SU-DHL-6 (cell line): ENCODE measurements around the gene ABCC8.

Experiments used
- H2AFZ ChIP-seq: fragments of 200-600 bp; sonication (generic); 2 replicates; pipeline ENCODE4 v1.6.1; 2014; ENCODE audit warnings: low read depth, mild to moderate bottlenecking, moderate library complexity, mixed read lengths, antibody characterized with exemption, low read length; ENCODE audit not compliant: severe bottlenecking
- H3F3A ChIP-seq: fragments of 200-600 bp; shearing (Covaris generic); 2 replicates; pipeline ENCODE4 v1.6.0; 2016; ENCODE audit warnings: antibody characterized with exemption, mild to moderate bottlenecking; ENCODE audit not compliant: insufficient read depth
- H3K27ac ChIP-seq: fragments of 200-600 bp; sonication (generic); 2 replicates; pipeline ENCODE4 v1.5.1; 2016; ENCODE audit warnings: low read depth, mild to moderate bottlenecking, low read length, moderate library complexity, mixed read lengths
- H3K27me3 ChIP-seq: fragments of 200-600 bp; sonication (generic), shearing (Covaris generic); 2 replicates; pipeline ENCODE4 v1.6.0; 2014; ENCODE audit warnings: mild to moderate bottlenecking, low read length
- H3K36me3 ChIP-seq: fragments of 200-600 bp; sonication (generic); 2 replicates; pipeline ENCODE4 v1.6.1; 2014; ENCODE audit warnings: mild to moderate bottlenecking, low read length, mixed read lengths
- H3K4me2 ChIP-seq: fragments of 300-600, 200-600 bp; shearing (Covaris generic), sonication (generic); 2 replicates; pipeline ENCODE4 v1.6.0; 2014; ENCODE audit warnings: low read length, low read depth, mild to moderate bottlenecking; ENCODE audit not compliant: poor library complexity, severe bottlenecking
- H3K4me3 ChIP-seq: fragments of 200-600 bp; sonication (generic); 2 replicates; pipeline ENCODE4 v1.5.1; 2014; ENCODE audit warnings: antibody characterized with exemption, low read length, mild to moderate bottlenecking, mixed read lengths; ENCODE audit not compliant: insufficient read depth, poor library complexity, severe bottlenecking
- H3K79me2 ChIP-seq: fragments of 200-600 bp; sonication (generic); 2 replicates; pipeline ENCODE4 v1.6.1; 2014; ENCODE audit warnings: mild to moderate bottlenecking, low read length, moderate library complexity; ENCODE audit not compliant: insufficient read depth
- H3K9ac ChIP-seq: fragments of 200-600 bp; sonication (generic); 2 replicates; pipeline ENCODE4 v1.7.0; 2014; ENCODE audit warnings: mild to moderate bottlenecking, low read length
- H3K9me2 ChIP-seq: fragments of 200-600 bp; sonication (generic); replicated peaks from 2 replicates; pipeline ENCODE4 v1.6.1; 2014; ENCODE audit warnings: low read length; ENCODE audit not compliant: insufficient read depth
- H3K9me3 ChIP-seq: fragments of 200-600 bp; sonication (generic); 2 replicates; pipeline ENCODE4 v1.6.1; 2014; ENCODE audit warnings: low read length, mixed read lengths; ENCODE audit not compliant: insufficient read depth
- H4K20me1 ChIP-seq: fragments of 200-600 bp; sonication (generic); 2 replicates; pipeline ENCODE4 v1.6.1; 2014; ENCODE audit warnings: low read depth, mild to moderate bottlenecking, antibody characterized with exemption, low read length, moderate library complexity, mixed read lengths
- CTCF ChIP-seq: fragments of 200-600 bp; sonication (generic); IDR thresholded peaks from one replicate; pipeline ENCODE4 v1.5.1; 2017; ENCODE audit warnings: antibody characterized with exemption, mild to moderate bottlenecking, low read length, moderate library complexity; ENCODE audit not compliant: insufficient read depth, poor library complexity, severe bottlenecking
- EZH2phosphoT487 ChIP-seq: fragments of 200-600 bp; sonication (generic), shearing (Covaris generic); conservative IDR thresholded peaks from 2 replicates; pipeline ENCODE4 v1.6.1; 2018; ENCODE audit warnings: mild to moderate bottlenecking, antibody characterized with exemption, low read length, moderate library complexity, mixed read lengths

The ABCC8 gene

GRCh38 chr11:17396598-17397310, 79.9 kb downstream of the ABCC8 start:
- Histone ChIP-seq H3K36me3 (no peaks in the 10 kb centered on the region), H3K4me3 (no peak overlapping the region)
- TF ChIP-seq CTCF = no peak
- TF ChIP-seq EZH2phosphoT487 = no peak

GRCh38 chr11:17395978-17396377, 80.7 kb downstream of the ABCC8 start:
- Histone ChIP-seq H4K20me1 (no peaks in the 10 kb centered on the region), H3K36me3 (no peaks in the 10 kb centered on the region), H3K9me2 (no peaks in the 10 kb centered on the region), H3K9ac (no peak overlapping the region), H2AFZ (no peak overlapping the region), H3K4me2 (no peak overlapping the region), H3K9me3 (no peaks in the 10 kb centered on the region), H3K4me3 (no peak overlapping the region), H3K79me2 (no peaks in the 10 kb centered on the region), H3K27me3 (no peaks in the 10 kb centered on the region), H3K27ac (no peak overlapping the region), H3F3A (no peaks in the 10 kb centered on the region)
- no peak for TF ChIP-seq EZH2phosphoT487
- no peak for TF ChIP-seq CTCF

More at GRCh38 chr11:17396598-17397310, 79.9 kb downstream of the ABCC8 start:
- H3K79me2 ChIP-seq = no peaks in the 10 kb centered on the region
- H3F3A ChIP-seq = no peaks in the 10 kb centered on the region
- no peak overlapping the region for H3K27ac ChIP-seq
- H3K9me3 ChIP-seq = no peaks in the 10 kb centered on the region
- H2AFZ ChIP-seq = no peak overlapping the region
- H3K27me3 ChIP-seq = no peaks in the 10 kb centered on the region
- no peaks in the 10 kb centered on the region for H3K9me2 ChIP-seq
- no peak overlapping the region for H3K9ac ChIP-seq
- H3K4me2 ChIP-seq = no peak overlapping the region
- H4K20me1 ChIP-seq = no peaks in the 10 kb centered on the region

- no peaks in the 10 kb centered on the region for H3F3A ChIP-seq
- H3K9me2 ChIP-seq = no peaks in the 10 kb centered on the region
- H3K36me3 ChIP-seq = no peaks in the 10 kb centered on the region
- TF ChIP-seq EZH2phosphoT487 (no peak), CTCF (no peak)
- H3K27ac ChIP-seq = no peak overlapping the region
- H3K4me3 ChIP-seq = no peak overlapping the region
- no peaks in the 10 kb centered on the region for H3K9me3 ChIP-seq
- H4K20me1 ChIP-seq = no peaks in the 10 kb centered on the region
- no peaks in the 10 kb centered on the region for H3K27me3 ChIP-seq
- H2AFZ ChIP-seq = no peak overlapping the region
- no peak overlapping the region for H3K4me2 ChIP-seq
- no peak overlapping the region for H3K9ac ChIP-seq
- H3K79me2 ChIP-seq = no peaks in the 10 kb centered on the region
Observed at GRCh38 chr11:17395554-17395961, 81.1 kb downstream of the ABCC8 start.
